Activated CD4-positive, alpha-beta T cell treated with anti-CD3 and anti-CD28 coated beads, Interleukin-2, amount 50 U/mL, for 4 hours (primary cell): Measurements from ENCODE around the gene SCP2.
"Not testable (repeated sequence)": the region's sequence is repeated elsewhere in the genome, so short reads cannot be mapped to it uniquely, and the experiment has no call there.

Experiments
- DNase-seq, 2 experiments: peaks; one replicate each; pipeline ENCODE4 v3.0.0-alpha.2; 2020

Gene SCP2

DNA sequence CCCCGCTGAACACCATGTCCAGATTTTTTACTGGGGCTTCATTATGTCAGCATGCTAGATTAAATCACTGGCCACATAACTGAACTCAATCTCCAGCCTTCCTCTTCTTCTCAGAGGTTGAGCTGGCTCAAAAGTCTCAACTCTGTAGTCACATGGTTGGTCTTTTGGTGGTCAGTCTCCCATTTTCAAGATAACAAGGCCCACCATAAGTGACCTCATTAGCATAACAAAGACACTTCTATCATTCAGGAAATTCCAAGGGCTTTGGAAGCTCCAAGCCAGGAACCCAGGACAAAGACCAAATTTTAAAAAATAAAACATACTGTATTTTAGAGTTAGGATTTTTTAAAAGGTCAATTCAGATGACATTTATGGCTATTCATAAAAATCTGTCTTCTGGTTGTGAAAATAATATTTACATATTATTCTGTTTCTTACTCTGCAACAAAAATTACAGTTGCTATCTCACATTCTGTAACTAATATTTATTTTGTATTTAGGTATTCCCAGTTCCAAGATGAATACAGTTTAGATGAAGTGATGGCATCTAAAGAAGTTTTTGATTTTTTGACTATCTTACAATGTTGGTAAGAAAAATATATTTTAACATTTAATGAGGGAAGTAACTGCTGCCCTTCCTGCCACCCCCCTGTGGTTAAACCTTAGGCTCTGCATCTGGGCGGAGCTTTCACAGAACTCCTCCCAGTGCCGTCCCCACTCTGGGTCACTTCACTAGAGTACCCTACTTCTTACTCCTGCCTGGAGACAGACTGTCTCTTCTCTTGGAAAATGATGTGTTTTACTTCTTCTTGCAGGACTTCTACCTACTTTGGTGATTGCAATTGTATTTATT is 49.3 kb downstream of the SCP2 start:
- DNase-seq: no peak

DNA sequence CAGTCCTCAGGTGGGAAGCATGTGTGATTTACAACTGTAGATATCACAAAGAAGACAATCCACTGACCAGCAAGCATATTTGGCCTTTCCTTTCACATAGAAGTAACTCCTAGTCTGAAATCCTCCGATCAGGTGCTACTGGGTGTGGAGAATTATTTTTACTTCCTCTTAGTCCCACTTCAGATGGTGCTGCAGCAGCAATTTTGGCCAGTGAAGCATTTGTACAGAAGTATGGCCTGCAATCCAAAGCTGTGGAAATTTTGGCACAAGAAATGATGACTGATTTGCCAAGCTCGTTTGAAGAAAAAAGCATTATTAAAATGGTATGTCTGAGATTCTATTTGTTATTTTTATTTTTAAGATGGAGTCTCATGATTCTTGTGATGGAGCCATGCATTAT is 51.0 kb downstream of the SCP2 start:
- no peak for DNase-seq

DNA sequence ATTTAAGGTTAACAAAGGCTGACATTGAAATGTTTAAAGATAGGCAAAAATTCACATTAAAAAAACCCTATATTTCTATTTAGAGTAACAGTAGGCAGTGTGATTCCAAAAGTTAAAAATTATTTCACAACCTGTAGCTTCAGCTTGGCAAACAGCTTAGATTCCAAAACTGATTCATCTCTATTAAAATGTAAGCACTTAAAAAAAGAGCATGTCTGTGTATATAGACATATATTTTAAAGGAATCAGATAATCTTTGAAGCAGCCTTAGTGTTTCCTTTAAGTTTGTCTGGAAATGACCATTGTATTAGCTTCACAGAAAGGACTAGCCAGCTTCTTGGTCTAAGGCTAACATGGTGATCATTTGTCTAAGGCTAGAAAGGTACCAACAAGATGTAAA is 65.7 kb downstream of the SCP2 start:
- DNase-seq: not testable (repeated sequence)

DNA sequence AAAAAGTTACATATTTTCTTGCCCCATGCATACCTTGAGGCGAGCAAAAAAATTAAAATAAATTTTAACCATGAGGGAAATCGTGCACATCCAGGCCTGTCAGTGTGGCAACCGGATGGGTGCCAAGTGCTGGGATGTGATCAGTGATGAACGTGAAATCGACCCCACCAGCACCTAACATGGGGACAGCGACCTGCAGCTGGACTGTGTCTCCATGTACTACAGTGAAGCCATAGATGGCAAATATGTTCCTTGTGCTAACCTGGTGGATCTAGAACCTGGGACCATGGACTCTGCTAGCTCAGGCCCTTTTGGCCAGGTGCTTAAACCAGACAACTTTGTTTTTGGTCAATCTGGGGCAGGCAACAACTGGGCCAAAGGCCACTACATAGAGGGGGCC is 67.6 kb downstream of the SCP2 start:
- no peak for DNase-seq

DNA sequence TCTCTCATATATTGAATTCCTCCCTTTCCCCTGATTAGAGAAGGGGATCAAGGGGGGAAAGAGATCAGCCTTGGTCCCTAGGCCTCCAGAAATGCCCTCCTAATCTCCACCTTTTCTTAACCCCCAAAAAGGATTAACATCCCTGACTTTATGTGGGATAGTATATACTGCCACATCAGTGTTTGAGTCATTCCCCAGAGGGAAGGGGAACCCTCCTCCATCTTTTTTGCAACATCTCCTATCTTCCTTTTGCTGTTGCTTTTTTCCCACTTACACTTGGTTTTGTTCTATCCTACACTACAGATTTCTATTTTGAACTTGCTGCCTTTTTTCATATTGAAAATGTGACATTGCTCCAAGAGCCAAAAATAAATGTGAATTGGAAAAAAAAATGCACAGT is 69.6 kb downstream of the SCP2 start:
- no peak for DNase-seq

DNA sequence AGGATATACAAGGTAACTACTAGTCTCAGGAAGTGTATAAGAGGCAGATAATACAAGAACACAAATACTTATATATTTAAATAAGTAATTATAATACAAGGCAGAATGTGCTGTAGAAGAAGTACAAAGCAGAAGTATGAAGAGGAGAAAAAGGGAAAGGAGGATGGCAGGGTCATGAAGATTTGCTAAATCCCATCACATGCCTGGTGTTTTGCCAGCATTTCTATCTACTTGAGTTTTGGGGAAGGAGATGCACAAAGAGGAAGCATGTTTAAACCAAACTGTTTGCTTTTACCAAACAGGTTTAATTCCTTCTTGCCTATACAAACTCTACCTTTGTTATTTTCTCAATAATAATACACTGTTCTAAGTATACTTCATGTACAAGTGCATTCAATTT is 74.1 kb downstream of the SCP2 start:
- no peak for DNase-seq

DNA sequence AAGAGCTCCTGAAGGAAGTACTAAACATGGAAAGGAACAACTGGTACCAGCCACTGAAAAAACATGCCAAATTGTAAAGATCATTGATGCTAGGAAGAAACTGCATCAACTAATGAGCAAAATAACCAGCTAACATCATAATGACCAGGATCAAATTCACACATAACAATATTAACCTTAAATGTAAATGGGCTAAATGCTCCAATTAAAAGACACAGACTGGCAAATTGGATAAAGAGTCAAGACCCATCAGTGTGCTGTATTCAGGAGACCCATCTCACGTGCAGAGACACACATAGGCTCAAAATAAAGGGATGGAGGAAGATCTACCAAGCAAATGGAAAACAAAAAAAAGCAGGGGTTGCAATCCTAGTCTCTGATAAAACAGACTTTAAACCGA is 79.5 kb downstream of the SCP2 start:
- not testable (repeated sequence) for DNase-seq

DNA sequence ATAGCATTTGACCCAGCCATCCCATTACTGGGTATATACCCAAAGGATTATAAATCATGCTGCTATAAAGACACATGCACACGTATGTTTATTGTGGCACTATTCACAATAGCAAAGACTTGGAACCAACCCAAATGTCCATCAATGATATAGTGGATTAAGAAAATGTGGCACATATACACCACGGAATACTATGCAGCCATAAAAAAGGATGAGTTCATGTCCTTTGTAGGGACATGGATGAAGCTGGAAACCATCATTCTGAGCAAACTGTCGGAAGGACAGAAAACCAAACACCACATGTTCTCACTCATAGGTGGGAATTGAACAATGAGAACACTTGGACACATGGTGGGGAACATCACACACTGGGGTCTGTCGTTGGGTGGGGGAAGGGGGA is 83.2 kb downstream of the SCP2 start:
- DNase-seq: not testable (repeated sequence)

DNA sequence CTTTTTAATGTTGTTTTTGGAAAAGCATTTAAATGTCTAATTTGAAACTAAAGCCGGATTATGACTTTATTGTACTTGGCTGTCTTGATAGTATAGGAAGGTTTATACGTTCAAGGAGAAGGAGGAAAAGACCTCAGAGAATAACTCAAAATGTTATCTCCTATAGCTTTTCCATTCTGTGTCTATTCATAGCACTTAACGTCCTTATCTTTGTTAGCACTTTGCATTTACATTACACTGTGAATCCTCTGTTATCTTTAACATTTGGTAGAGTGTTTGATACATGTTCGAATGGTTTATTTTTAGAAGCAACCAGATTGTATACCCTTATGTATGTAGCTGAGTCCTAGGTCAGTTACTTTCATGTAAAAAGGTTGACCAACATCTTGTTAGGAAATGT is 84.1 kb downstream of the SCP2 start:
- no peak for DNase-seq

DNA sequence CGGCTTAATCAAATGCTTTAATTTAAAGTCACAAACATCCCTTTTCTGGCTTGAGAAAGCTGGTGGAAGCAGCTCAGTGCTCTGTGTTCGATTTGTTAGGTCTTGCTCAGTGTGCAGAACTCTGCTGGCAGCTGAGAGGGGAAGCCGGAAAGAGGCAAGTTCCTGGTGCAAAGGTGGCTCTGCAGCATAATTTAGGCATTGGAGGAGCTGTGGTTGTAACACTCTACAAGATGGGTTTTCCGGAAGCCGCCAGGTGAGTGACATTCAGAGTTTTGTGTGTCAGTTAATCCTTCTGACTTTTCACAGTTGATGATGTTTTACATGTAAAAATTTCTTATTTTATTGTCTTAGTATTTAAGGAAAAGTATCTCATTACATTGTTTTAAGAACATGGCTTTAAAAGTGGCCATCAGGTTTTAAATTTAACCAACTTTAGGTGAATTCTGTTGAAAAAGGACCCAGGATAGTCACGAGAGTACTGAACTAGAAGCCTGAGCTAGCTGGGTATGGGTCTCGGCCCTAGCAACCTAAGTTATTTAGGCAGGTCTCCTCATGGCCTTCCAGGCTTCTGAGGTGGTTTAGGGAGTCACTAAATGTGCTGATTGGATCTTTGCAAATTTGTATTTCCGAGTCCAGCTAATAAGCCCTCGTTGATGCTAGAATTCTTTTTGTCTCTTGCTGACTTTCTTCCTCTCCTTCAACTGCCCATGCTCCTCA is 87.9 kb downstream of the SCP2 start:
- DNase-seq: peak; percentile 62 to 63

DNA sequence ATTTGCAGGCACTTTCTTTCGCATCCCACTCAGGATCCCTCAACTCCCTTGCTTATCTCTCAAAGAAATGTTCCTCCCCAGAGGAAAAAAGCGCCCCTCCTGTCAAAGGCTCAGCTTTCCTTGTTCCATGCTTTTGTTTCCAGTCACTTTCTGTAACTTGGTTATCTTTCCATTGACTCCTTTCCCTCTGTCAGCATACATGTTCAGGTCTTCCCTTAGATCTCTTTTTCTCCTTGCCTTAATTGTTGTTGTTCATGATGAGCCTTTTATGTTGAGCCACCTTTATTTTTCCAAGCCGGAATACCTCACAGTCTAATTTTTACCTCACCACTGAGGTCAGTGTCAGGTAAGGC is 88.4 kb downstream of the SCP2 start:
- DNase-seq: no peak

DNA sequence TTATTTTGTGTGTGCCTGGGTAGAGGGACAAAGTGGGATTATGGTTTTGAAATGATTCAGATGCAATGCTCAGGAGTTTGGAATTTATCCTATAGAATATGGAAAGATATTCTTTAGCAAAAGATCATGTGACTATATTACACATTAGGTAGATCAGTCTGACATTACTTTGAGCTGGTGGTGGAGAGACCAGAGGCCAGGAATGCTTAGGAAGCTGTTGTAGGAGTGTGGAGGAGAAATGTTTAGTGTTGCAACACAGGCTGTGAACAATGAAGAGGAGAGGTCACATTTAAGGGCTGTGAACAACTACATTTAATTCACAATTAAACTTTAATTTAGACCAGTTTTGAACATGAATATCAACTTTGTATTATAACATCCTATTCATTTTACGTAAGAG is 89.6 kb downstream of the SCP2 start:
- DNase-seq: no peak

DNA sequence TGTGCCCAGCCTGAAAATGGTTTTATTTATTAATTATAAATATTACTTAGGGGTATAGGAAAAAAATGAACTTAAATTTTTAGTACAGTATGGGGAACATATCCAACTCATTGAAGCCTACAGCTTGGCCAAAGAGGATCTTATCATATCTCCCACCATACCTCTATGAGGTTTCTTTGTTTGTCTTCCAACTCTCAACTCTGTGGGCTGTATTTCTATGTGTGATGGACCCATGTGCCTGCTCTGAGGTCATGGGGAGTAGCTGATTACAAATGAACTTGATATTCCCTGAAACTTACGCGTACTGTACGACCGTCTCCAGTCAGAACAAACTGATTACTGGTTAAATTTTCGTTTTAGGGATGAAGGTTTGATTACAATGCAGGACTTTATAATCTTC is 93.5 kb downstream of the SCP2 start:
- no peak for DNase-seq

DNA sequence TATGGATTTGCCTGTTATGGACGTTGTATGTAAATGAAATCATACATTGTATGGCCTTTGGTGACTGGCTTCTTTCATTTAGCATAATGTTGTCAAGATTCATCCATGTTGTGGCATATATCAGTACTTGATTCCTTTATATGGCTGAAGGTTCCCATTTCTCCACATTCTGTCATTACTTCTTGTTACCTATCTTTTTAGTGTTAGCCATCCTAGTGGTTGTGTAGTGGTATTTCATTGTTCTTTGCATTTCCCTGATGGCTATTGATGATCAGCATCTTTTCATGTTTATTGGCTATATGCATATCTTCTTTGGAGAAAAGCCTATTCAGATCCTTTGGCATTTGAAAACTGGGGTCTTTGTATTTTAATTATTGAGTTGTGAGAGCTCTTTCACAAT is 95.1 kb downstream of the SCP2 start:
- no peak for DNase-seq

DNA sequence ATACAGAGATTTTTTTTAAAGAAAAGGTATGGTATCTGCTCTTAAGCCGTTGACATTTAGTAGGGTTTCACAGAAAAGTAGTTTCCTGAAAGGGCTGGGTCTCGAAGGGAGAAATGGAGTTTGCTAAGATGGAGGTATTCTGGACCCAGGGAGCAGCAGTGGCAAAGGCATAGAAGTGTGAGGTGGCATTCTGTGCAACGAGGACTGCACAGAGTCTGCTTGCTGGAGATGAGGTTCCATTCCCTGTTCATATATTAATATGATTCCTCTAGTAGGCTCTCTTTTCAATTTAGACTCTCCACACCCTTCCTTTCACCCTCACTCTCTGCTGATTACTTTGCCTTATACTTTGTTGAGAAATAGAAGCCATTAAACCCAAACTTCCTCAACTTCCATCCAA is 96.5 kb downstream of the SCP2 start:
- DNase-seq: no peak

DNA sequence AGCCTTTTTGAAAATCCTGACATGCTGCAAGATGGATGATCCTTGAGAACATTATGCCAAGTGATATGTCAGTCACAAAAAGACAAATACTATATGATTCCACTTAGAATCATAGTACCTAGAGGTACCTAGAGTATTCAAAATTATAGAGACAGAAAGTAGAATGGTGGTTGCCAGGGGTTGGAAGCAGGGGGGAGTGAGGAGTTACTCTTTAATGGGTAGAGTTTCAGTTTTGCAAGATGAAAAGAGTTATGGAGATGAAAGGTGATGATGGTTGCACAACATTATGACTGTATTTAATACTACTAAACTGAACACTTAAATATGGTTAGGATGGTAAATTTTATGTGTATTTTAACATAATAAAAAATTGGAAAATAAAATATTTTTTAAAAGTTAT is 97.0 kb downstream of the SCP2 start:
- DNase-seq: no peak

DNA sequence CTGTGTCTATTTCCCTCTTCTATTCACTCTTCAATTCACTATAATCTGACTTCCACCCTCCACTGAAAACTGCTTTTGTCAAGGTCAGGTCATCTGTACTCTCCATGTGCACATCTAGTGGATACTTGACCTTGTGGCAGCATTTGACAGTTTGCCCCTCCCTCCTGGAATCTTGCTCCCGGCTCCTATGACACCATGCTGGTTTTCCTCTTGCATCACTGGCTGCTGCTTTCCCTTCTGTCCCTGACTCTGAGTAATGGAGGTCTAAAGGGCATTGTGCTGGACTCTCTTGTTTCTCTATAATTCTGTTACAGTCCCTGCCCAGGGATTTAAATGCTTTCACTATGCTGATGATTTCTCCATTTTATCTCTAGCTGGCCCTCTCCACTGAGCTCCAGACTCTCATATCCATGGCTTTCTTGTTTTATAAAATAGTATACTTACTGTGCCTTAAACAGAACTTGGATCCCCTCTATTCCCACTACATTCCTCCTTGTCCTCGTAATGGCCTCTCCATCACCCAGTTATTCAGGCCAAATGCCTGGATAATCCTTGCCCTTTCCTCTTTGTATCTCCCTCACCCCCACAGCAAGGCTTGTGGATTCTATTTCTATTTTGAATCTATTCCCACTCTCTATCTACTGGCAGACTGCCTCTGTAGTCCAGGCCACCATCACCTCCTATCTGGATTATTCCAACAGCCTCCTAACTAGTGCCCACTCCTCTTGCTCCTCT is 98.1 kb downstream of the SCP2 start:
- DNase-seq: no peak

DNA sequence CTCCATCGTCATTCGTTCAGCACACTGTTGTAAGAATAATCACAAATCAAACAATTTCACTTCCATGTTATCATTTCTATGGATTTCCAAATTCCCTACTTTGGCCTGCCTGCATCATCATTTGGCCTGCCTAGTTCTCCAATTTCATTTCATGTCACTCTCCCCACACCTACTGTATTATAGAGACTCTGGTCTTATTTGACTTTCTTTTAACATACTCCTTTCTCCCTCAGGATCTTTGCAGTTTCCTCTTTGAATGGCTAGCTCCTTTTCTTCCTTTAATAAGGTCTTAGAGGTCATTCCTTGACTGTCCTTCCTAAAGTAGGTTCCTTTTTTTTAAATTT is 98.7 kb downstream of the SCP2 start:
- no peak for DNase-seq

DNA sequence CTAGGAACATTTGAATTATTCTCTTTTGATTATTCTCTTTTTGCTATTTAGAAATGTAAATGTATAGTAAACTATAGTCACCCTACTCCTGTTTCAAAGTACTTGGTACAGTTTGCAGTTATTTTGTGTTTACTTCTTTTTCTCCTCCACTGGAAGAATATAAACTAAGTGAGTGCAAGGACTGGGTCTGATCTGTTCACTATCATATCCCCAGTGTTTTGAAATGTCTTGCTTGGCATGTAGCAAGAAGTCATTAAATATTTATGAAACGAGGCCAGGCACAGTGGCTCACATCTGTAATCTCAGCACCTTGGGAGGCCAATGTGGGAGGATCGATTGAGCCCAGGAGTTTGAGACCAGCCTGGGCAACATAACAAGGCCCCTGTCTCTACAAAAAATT is 99.2 kb downstream of the SCP2 start:
- no peak for DNase-seq

DNA sequence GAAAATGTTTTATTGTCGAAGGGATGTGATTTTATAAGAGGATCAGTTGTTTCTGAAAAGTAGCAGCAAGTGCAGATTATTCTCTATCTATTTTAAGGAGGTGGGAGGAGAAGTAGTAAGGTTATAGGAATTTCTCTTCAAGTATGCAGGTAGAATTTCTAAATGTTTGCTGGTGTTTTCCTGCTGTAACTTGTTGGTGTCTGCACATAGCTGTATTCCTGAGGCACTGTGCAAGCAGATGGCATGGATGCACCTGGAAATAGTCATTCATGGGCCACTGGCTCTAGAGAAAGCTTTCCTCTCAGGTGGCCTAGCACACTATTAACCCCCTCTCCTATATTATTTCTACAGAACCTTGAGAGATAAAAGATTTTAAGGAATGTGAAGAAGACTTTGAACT is 104.7 kb downstream of the SCP2 start:
- no peak for DNase-seq

DNA sequence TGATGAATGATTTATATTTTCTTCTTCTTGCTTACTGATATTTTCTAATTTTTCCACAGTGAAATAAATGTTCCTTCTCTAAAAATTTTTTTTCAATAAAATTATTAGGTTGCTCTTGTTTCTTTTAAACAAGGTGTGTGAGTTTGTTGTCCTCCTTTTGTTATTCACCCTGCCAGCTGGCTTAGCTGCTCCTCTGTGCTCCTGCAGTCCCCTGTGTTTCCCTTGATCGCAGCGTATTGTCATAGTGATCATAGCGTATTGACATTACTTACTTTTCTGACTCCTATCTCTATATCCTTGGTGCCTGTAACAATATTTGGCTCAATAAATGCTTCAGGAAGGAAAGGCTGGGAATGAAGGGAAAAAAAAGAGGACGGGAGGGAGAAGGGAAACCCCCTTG is 110.1 kb downstream of the SCP2 start:
- no peak for DNase-seq

DNA sequence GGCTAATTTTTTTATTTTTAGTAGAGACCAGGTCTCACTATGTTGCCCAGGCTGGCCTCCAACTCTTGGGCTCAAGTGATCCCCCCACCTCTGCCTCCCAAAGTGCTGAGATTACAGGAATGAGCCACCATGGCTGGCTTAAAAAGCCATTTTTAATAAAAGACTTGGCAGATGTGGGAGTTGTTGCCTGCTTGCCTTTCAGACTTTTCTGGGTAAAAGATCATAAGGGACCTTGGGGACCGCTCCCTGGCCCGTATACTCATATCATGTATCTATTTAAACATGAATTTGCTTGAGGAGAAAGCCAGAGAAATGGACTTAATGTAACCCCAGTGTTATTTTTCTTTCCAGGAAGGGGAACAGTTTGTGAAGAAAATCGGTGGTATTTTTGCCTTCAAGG is 111.5 kb downstream of the SCP2 start:
- no peak for DNase-seq

DNA sequence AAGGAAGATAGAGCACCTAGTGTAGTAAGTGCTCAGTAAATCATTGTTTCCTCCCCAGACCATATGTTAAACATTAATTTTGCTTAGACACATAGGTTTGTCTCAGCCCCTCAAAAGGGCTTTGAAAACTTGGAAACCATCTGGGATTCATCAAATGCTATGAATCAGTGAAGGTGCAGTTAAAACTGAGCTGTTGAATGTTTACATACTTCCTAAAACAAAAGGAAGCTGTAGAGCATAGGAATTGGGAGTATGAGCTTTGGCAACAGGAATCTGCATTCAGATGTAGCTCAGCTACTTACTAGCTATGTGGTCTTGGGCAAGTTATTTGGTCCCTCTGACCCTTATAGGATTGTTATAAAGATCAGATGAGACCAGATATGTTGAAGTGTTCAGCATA is 116.2 kb downstream of the SCP2 start:
- DNase-seq: no peak

DNA sequence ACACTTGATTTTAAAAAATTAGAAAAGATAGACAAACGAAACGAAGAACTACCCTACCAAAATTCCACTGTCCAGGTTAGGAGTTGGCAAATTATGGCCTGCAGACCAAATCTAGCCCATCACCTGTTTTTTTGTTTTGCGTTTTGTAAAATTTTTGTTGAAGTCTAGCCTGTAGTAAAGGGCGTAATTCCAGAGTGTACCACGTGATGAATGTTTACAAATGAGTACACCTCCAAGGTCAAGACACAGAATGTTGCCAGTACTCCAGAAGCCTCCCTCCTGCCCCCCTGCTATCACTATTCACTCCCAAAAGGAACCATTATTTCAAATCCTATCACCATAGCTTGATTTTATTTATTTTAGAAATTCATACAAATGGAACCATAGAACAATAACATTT is 117.8 kb downstream of the SCP2 start:
- no peak for DNase-seq
